CD4-positive, alpha-beta T cell (primary cell): ENCODE data around the gene TREM1. TPM values are rescaled to one million over a fixed set of nuclear protein-coding genes. Genes with fewer than 3 reads are reported as not detected.

ENCODE experiments used
- ATAC-seq: fragments of 200-7000 bp; cut with Tn5 transposase; one replicate; pipeline ENCODE4 v1.10.0; 2022; ENCODE audit warnings: mild to moderate bottlenecking; ENCODE audit not compliant: poor library complexity
- CTCF ChIA-PET: fragments of 350-600 bp; sonication (Branson Sonifier 250); formaldehyde crosslinking; loops from one replicate; lab custom pipeline; 2021; ENCODE audit warnings: antibody characterized with exemption, inconsistent platforms; lab: Charles Lee
- POLR2A ChIA-PET: fragments of 350-600 bp; sonication (Branson Sonifier 250); formaldehyde crosslinking; loops from one replicate; lab custom pipeline; 2021; ENCODE audit warnings: antibody characterized with exemption, inconsistent platforms; lab: Charles Lee
- DNase-seq, 14 experiments: peaks; one replicate each; pipeline ENCODE4 v3.0.0-alpha.2; 2013 to 2020; ENCODE audit warnings: mixed read lengths in 2 of 14
- H3K27ac ChIP-seq, 2 donors: one replicate each; pipeline versions ENCODE4 v1.5.1 to v1.7.0; 2013; ENCODE audit warnings: low read length in 2 of 2, low read depth in 1 of 2, mild to moderate bottlenecking in 1 of 2
- H3K27me3 ChIP-seq, 2 experiments: 1 replicate in 1 of 2; 2 replicates in 1 of 2; pipeline versions ENCODE4 v1.6.1 to v1.7.0; 2013; ENCODE audit warnings: low read length in 2 of 2, control low read depth in 1 of 2, mild to moderate bottlenecking in 1 of 2, moderate library complexity in 1 of 2; ENCODE audit not compliant: insufficient read depth in 2 of 2, control insufficient read depth in 1 of 2
- H3K36me3 ChIP-seq: one replicate; pipeline ENCODE4 v1.6.1; 2013; ENCODE audit warnings: low read length, control low read depth; ENCODE audit not compliant: insufficient read depth
- H3K4me1 ChIP-seq: one replicate; pipeline ENCODE4 v1.6.1; 2013; ENCODE audit warnings: low read length, control low read depth; ENCODE audit not compliant: insufficient read depth
- H3K4me3 ChIP-seq: one replicate; pipeline ENCODE4 v1.5.1; 2013; ENCODE audit warnings: mild to moderate bottlenecking, low read length, moderate library complexity
- H3K9me3 ChIP-seq, 2 experiments: 1 replicate in 1 of 2; 2 replicates in 1 of 2; pipeline versions ENCODE4 v1.6.1 to v1.7.0; 2013; ENCODE audit warnings: low read length in 2 of 2, mild to moderate bottlenecking in 2 of 2, control low read depth in 1 of 2, moderate library complexity in 1 of 2; ENCODE audit not compliant: control insufficient read depth in 1 of 2, insufficient read depth in 1 of 2
- H3K27ac Mint-ChIP-seq: one replicate; pipeline ENCODE4 v1.8.0; 2020; ENCODE audit warnings: mixed read lengths
- H3K27me3 Mint-ChIP-seq: one replicate; pipeline ENCODE4 v1.8.0; 2021; ENCODE audit warnings: mixed read lengths
- H3K36me3 Mint-ChIP-seq: one replicate; pipeline ENCODE4 v1.8.0; 2021; ENCODE audit warnings: low read depth, mixed read lengths
- H3K4me1 Mint-ChIP-seq: one replicate; pipeline ENCODE4 v1.8.0; 2021; ENCODE audit warnings: low read depth, mixed read lengths
- H3K4me3 Mint-ChIP-seq: one replicate; pipeline ENCODE4 v1.8.0; 2020; ENCODE audit warnings: mild to moderate bottlenecking, mixed read lengths
- H3K9me3 Mint-ChIP-seq: one replicate; pipeline ENCODE4 v1.8.0; 2020; ENCODE audit warnings: mixed read lengths
- intact Hi-C, 2 experiments: fragments of 100-400 bp; cut with DNase I in 1 of 2; cut with micrococcal nuclease in 1 of 2; formaldehyde crosslinking; loops; one replicate each; pipeline versions ENCODE4 v1.15.1 to v1.9.0; 2023 to 2025; cut with DNase I, micrococcal nuclease
- total RNA-seq, 174 experiments: library from RNA in 2 of 174; stranded (reverse) in 2 of 174; gene quantifications; one replicate each; pipeline ENCODE4 v1.2.3 and lab custom pipeline; 2021 to 2026
- TF ChIP-seq, protein P1 (sequence below): fragments of 200-600 bp; IDR thresholded peaks from one replicate; pipeline ENCODE4 v1.8.0; 2022; ENCODE audit warnings: antibody characterized with exemption, mild to moderate bottlenecking

Gene TREM1
- total RNA-seq, 2 experiments from 2014 or later, result 1.8 to 2.8 TPM

DNA sequence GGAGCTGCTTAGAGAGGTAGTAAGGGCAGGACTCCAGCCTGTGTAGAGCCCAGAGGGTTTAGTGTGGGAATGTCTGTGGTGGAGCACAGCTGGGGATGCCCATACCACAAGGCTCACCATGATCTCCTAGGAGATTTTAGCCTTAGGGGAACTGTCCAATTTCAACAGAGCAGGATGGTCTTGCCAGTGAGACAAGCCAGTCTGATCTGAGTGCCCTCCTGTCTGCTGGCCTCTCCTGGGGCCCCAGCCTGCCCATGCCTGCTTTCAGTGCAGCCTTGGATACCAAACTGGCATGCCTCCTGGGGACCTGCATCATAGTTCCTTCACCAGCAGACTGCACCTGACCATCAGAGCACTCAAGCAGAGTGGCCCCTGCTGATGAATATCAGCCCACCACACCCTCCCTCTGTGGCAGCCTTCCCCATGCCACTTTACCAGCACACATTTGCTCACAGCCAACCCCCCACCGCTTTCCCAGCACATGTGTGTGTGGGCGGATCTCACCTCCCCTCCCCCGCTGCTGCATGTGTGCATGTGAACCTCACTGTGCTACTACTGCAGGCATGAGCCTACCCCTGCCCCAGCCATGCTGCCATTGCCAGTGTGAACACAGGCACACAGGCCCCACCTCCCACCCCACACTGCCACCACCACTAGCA, 7.9 kb upstream of the TREM1 start:
- Histone ChIP-seq H3K9me3 (peaks cover 0 to 8% of the 10 kb centered on the region in 2 experiments), H3K27ac (no peak overlapping the region), H3K4me1 (peaks cover 7% of the 10 kb centered on the region), H3K4me3 (no peak overlapping the region), H3K27me3 (no peaks in the 10 kb centered on the region), H3K36me3 (no peaks in the 10 kb centered on the region)
- Mint-ChIP-seq H3K36me3 (no peaks in the 10 kb centered on the region), H3K9me3 (peaks cover 3% of the 10 kb centered on the region), H3K4me3 (no peak overlapping the region), H3K27ac (no peak overlapping the region), H3K27me3 (no peaks in the 10 kb centered on the region), H3K4me1 (peaks cover 39% of the 10 kb centered on the region)
- CTCF ChIA-PET, result no interaction called here
- DNase-seq (no peak), ATAC-seq (no peak)
- POLR2A ChIA-PET, result no interaction called here
- intact Hi-C loops, result no loop called here
- TF ChIP-seq, protein P1, sequence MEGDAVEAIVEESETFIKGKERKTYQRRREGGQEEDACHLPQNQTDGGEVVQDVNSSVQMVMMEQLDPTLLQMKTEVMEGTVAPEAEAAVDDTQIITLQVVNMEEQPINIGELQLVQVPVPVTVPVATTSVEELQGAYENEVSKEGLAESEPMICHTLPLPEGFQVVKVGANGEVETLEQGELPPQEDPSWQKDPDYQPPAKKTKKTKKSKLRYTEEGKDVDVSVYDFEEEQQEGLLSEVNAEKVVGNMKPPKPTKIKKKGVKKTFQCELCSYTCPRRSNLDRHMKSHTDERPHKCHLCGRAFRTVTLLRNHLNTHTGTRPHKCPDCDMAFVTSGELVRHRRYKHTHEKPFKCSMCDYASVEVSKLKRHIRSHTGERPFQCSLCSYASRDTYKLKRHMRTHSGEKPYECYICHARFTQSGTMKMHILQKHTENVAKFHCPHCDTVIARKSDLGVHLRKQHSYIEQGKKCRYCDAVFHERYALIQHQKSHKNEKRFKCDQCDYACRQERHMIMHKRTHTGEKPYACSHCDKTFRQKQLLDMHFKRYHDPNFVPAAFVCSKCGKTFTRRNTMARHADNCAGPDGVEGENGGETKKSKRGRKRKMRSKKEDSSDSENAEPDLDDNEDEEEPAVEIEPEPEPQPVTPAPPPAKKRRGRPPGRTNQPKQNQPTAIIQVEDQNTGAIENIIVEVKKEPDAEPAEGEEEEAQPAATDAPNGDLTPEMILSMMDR, result no peak

DNA sequence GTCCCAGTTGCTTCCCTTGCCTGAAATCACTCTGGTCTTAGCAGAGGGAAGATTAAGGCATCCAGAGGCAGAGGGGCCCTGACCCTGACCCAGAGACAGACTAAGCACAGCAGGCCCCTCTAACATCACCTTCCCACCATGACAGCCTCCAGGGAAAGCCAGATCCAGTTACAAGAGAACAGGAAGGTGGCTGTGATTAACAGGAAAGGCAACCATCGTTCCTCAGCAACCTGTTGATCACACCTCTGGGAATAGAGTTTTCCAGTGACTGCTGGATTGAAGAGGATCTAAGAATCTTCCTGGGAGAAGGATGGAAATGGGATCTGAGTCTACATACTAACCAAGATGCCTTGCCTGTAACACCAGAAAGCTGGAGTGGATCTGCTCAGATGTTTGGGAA, 5.2 kb upstream of the TREM1 start:
- no peak overlapping the region for H3K27ac ChIP-seq
- Mint-ChIP-seq H3K27ac (no peak overlapping the region), H3K27me3 (peaks cover under 1% of the 10 kb centered on the region), H3K36me3 (no peaks in the 10 kb centered on the region), H3K4me3 (no peak overlapping the region), H3K9me3 (peaks cover 3% of the 10 kb centered on the region), H3K4me1 (peaks cover 14% of the 10 kb centered on the region)
- intact Hi-C loops, result no loop called here
- H3K4me3 ChIP-seq, result no peak overlapping the region
- DNase-seq (no peak), ATAC-seq (no peak)
- H3K27me3 ChIP-seq, result no peaks in the 10 kb centered on the region
- ChIA-PET POLR2A (no interaction called here), CTCF (no interaction called here)
- TF ChIP-seq, protein P1, result no peak
- H3K9me3 ChIP-seq, result peaks cover 0 to 8% of the 10 kb centered on the region in 2 experiments
- no peaks in the 10 kb centered on the region for H3K4me1 ChIP-seq
- H3K36me3 ChIP-seq, result no peaks in the 10 kb centered on the region

DNA sequence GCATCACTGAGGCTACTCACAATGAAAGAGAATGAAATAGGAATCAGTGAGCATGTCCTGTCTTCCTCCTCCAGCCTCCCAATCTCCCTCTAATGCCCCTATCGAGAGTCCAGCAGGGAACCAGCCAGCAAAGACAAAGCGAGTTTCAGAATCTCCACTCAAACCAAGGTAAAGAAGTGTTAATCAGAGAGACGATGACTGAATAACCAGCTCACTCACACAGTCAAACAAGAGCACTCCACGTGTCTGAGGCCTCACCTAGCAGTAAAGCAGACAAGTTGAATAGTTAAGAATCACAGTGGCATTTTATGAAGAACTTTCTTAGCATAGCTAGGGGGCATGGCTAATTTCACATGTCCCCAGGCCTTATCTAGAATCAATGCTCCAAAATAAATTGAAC, 3.3 kb upstream of the TREM1 start:
- Histone ChIP-seq H3K27me3 (no peaks in the 10 kb centered on the region), H3K4me1 (no peaks in the 10 kb centered on the region), H3K4me3 (no peak overlapping the region), H3K9me3 (peaks cover 0 to 6% of the 10 kb centered on the region in 2 experiments), H3K27ac (no peak overlapping the region), H3K36me3 (no peaks in the 10 kb centered on the region)
- Mint-ChIP-seq H3K27ac (no peak overlapping the region), H3K36me3 (no peaks in the 10 kb centered on the region), H3K4me1 (no peaks in the 10 kb centered on the region), H3K4me3 (no peak overlapping the region), H3K27me3 (peaks cover 5% of the 10 kb centered on the region), H3K9me3 (no peaks in the 10 kb centered on the region)
- DNase-seq (no peak), ATAC-seq (no peak)
- CTCF ChIA-PET, result interaction anchor here (0.9 to 1.8 kb wide), 2 partner anchors 11 to 16 kb away, joined by 3 to 6 read pairs; no protein-coding TSS in a partner anchor
- intact Hi-C loops, result no loop called here
- POLR2A ChIA-PET, result no interaction called here
- TF ChIP-seq, protein P1, result no peak
